ENCODE data around the gene CCDC159.

The CCDC159 gene

GRCh38 chr19:11390933-11391680 lies 44.8 kb downstream of the CCDC159 start:
- no peak for DNase-seq (ENCODE audit: low read depth)

GRCh38 chr19:11397089-11397610 lies 50.8 kb downstream of the CCDC159 start:
- no peak for DNase-seq (ENCODE audit: low read depth)

- no peak for DNase-seq (ENCODE audit: low read depth)
Measured at GRCh38 chr19:11399667-11400066, 53.3 kb downstream of the CCDC159 start.

- no peak for DNase-seq (ENCODE audit: low read depth)
Measured at GRCh38 chr19:11400798-11401197, 54.5 kb downstream of the CCDC159 start.

DNA sequence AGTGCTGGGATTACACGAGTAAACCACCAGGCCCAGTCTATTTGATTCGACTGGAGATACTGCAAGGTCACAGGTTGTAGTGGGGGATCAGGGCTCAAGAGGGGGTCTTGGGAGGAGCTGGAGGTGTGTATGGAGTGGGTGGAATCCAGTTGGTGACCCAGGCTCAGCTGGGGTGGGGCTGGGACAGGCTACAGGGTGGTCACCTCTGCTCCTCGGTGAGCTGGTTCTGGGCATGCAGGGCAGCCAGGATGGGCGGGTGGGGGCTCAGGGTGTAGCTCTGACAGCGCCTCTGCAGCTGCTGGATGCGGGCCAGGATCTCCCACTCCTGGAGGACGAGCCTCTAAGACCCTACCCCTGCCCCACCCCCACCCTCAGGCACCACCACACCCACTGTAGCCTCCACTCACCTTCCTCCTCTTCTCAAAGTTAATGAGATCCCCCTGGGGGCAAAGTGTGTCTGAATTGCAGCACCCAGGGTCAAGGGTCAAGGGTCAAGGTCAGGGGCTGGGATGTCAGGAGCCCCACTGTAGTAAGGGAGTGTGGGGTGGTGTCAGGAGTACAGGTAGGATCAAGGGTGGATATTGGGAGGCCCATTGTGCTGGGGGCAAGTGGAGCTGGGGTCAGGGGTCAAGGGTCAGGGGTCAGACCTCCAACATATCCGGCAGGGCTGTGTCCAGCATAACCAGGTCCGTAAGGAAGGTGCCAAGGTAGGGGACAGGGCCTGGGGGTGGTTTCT lies 55.7 kb downstream of the CCDC159 start:
- DNase-seq (ENCODE audit: low read depth), result no peak
